ENCODE results near the gene TBCE. TPM values are rescaled to one million over a fixed set of nuclear protein-coding genes. Genes with fewer than 3 reads are reported as not detected.

TBCE gene
- total and polyA plus RNA-seq, 4 donors = 9.5 to 19.7 (median 14.1) TPM

- Histone ChIP-seq H3K4me1 (ENCODE audit: control insufficient read depth in 4 of 4, insufficient read depth in 4 of 4, low read length in 3 of 4) (no peaks in the 10 kb centered on the region), H3K27ac (ENCODE audit: low read depth in 1 of 2, low read length in 2 of 2) (no peak overlapping the region), H3K4me3 (ENCODE audit: low read depth in 1 of 3, low read length in 3 of 3) (no peak overlapping the region), H3K27me3 (ENCODE audit: control insufficient read depth in 4 of 4, insufficient read depth in 4 of 4, low read length in 3 of 4) (no peaks in the 10 kb centered on the region), H3K36me3 (ENCODE audit: control insufficient read depth in 4 of 4, insufficient read depth in 3 of 4, low read depth in 1 of 4, low read length in 3 of 4) (peaks cover 0 to 2% (median 0%) of the 10 kb centered on the region in 4 donors), H3K9me3 (ENCODE audit: control insufficient read depth in 4 of 4, low read length in 3 of 4) (no peaks in the 10 kb centered on the region), H3K9ac (ENCODE audit: low read depth in 1 of 2, low read length in 2 of 2) (no peak overlapping the region)
- WGBS = 81% methylated on average over 6 of the region's 6 CpGs
- TF ChIP-seq YY1 (IDR thresholded peaks at IDR 0.05) = no peak
- TF ChIP-seq REST (IDR thresholded peaks at IDR 0.05) = no peak
- TF ChIP-seq SP1 (IDR thresholded peaks at IDR 0.05) = no peak
- TF ChIP-seq FOXA2 (IDR thresholded peaks at IDR 0.05) = no peak
- TF ChIP-seq RAD21 (IDR thresholded peaks at IDR 0.05) = no peak
- TF ChIP-seq MAX (IDR thresholded peaks at IDR 0.05) = no peak
- TF ChIP-seq RXRA (IDR thresholded peaks at IDR 0.05) = no peak
- TF ChIP-seq CTCF (IDR thresholded peaks at IDR 0.05; ENCODE audit: low read depth, low read length, missing input control) = no peak
- TF ChIP-seq JUND (IDR thresholded peaks at IDR 0.05) = no peak
- TF ChIP-seq GABPA (IDR thresholded peaks at IDR 0.05 in 1 of 2, conservative IDR thresholded peaks at IDR 0.05 in 1 of 2) = no peak
- no peak for TF ChIP-seq FOXA1 (IDR thresholded peaks at IDR 0.05)
- DNase-seq (ENCODE audit: low spot score) = no peak
Observed at GRCh38 chr1:235470741-235471439, 103.7 kb downstream of the TBCE start.

GRCh38 chr1:235473806-235474205 lies 106.6 kb downstream of the TBCE start:
- H3K27ac ChIP-seq (ENCODE audit: low read depth in 1 of 2, low read length in 2 of 2) = no peak overlapping the region
- TF ChIP-seq GABPA (IDR thresholded peaks at IDR 0.05 in 1 of 2, conservative IDR thresholded peaks at IDR 0.05 in 1 of 2) = no peak
- TF ChIP-seq ATF3 (IDR thresholded peaks at IDR 0.05) = no peak
- TF ChIP-seq ZBTB33 (IDR thresholded peaks at IDR 0.05) = no peak
- TF ChIP-seq SP1 (IDR thresholded peaks at IDR 0.05) = no peak
- no peak for TF ChIP-seq YY1 (IDR thresholded peaks at IDR 0.05)
- no peak for TF ChIP-seq RAD21 (IDR thresholded peaks at IDR 0.05)
- no peak for TF ChIP-seq MAX (IDR thresholded peaks at IDR 0.05)
- TF ChIP-seq JUND (IDR thresholded peaks at IDR 0.05) = no peak
- H3K4me1 ChIP-seq (ENCODE audit: control insufficient read depth in 4 of 4, insufficient read depth in 4 of 4, low read length in 3 of 4) = no peaks in the 10 kb centered on the region
- no peaks in the 10 kb centered on the region for H3K27me3 ChIP-seq (ENCODE audit: control insufficient read depth in 4 of 4, insufficient read depth in 4 of 4, low read length in 3 of 4)
- H3K9me3 ChIP-seq (ENCODE audit: control insufficient read depth in 4 of 4, low read length in 3 of 4) = no peaks in the 10 kb centered on the region
- 85% methylated on average over 1 of the region's 1 CpG for WGBS
- peaks cover 0 to 2% (median under 1%) of the 10 kb centered on the region in 4 donors for H3K36me3 ChIP-seq (ENCODE audit: control insufficient read depth in 4 of 4, insufficient read depth in 3 of 4, low read depth in 1 of 4, low read length in 3 of 4)
- H3K9ac ChIP-seq (ENCODE audit: low read depth in 1 of 2, low read length in 2 of 2) = no peak overlapping the region
- no peak for DNase-seq (ENCODE audit: low spot score)
- no peak overlapping the region for H3K4me3 ChIP-seq (ENCODE audit: low read depth in 1 of 3, low read length in 3 of 3)

Data from liver (tissue), 9 donors.